GM23248 (cell line): ENCODE results near the gene AGPAT3. TPM values are rescaled to one million over a fixed set of nuclear protein-coding genes. Genes with fewer than 3 reads are reported as not detected.

Experiments
- DNase-seq: peaks from one replicate; pipeline ENCODE4 v3.0.0-alpha.2; 2015
- H2AFZ ChIP-seq: fragments of 200-600 bp; sonication (generic); 2 replicates; pipeline ENCODE4 v1.6.1; 2016; ENCODE audit warnings: antibody characterized with exemption
- H3F3A ChIP-seq: fragments of 200-600 bp; sonication (generic); 2 replicates; pipeline ENCODE4 v1.6.1; 2016; ENCODE audit warnings: mild to moderate bottlenecking, antibody characterized with exemption, mixed run types; ENCODE audit not compliant: insufficient read depth
- H3K27ac ChIP-seq: fragments of 200-600 bp; sonication (generic); 2 replicates; pipeline ENCODE4 v1.5.1; 2016; ENCODE audit warnings: mild to moderate bottlenecking
- H3K27me3 ChIP-seq: fragments of 200-600 bp; sonication (generic); replicated peaks from 2 replicates; pipeline ENCODE4 v1.6.1; 2016; ENCODE audit warnings: mild to moderate bottlenecking; ENCODE audit not compliant: insufficient read depth
- H3K36me3 ChIP-seq: fragments of 200-600 bp; sonication (generic); 2 replicates; pipeline ENCODE4 v1.6.1; 2016; ENCODE audit warnings: low read depth, mild to moderate bottlenecking
- H3K4me1 ChIP-seq: fragments of 200-600 bp; sonication (generic); 2 replicates; pipeline ENCODE4 v1.6.1; 2016; ENCODE audit warnings: mild to moderate bottlenecking; ENCODE audit not compliant: insufficient read depth
- H3K4me2 ChIP-seq: fragments of 200-600 bp; sonication (generic); one replicate; pipeline ENCODE4 v1.6.1; 2016; ENCODE audit warnings: mild to moderate bottlenecking; ENCODE audit not compliant: unreplicated experiment
- H3K4me3 ChIP-seq: fragments of 200-600 bp; sonication (generic); 2 replicates; pipeline ENCODE4 v1.5.1; 2016; ENCODE audit warnings: mild to moderate bottlenecking
- H3K79me2 ChIP-seq: fragments of 200-600 bp; sonication (generic); 2 replicates; pipeline ENCODE4 v1.6.1; 2016; ENCODE audit warnings: mild to moderate bottlenecking; ENCODE audit not compliant: insufficient read depth
- H3K9ac ChIP-seq: fragments of 200-600 bp; sonication (generic); 2 replicates; pipeline ENCODE4 v1.6.1; 2016; ENCODE audit warnings: mild to moderate bottlenecking
- H3K9me2 ChIP-seq: fragments of 200-600 bp; sonication (generic); 2 replicates; pipeline ENCODE4 v1.6.1; 2016; ENCODE audit warnings: mixed run types, mild to moderate bottlenecking, moderate library complexity; ENCODE audit not compliant: insufficient read depth
- H3K9me3 ChIP-seq: fragments of 200-600 bp; sonication (generic); one replicate; pipeline ENCODE4 v1.6.1; 2017; ENCODE audit warnings: low read depth
- H4K20me1 ChIP-seq: fragments of 200-600 bp; sonication (generic); 2 replicates; pipeline ENCODE4 v1.6.0; 2016; ENCODE audit not compliant: insufficient read depth
- EZH2 ChIP-seq: fragments of 200-600 bp; sonication (generic); IDR thresholded peaks from 2 replicates; pipeline ENCODE4 v1.6.1; 2018; ENCODE audit warnings: antibody characterized with exemption, mild to moderate bottlenecking; ENCODE audit not compliant: insufficient read depth, poor library complexity, severe bottlenecking
- EZH2phosphoT487 ChIP-seq: fragments of 200-600 bp; sonication (generic); IDR thresholded peaks from 2 replicates; pipeline ENCODE4 v1.6.1; 2018; ENCODE audit warnings: antibody characterized with exemption, moderate library complexity, mild to moderate bottlenecking, low read depth; ENCODE audit not compliant: insufficient read depth
- WGBS, 2 experiments: methylation state at CpG; one replicate each; pipeline ENCODE4 v1.1.6; 2015 to 2017; ENCODE audit warnings: low lambda C conversion rate in 2 of 2, low coverage in 1 of 2; ENCODE audit errors: missing lambda C conversion rate in 2 of 2; 5-methylcytosine and 5-hydroxymethylcytosine counted together
- in situ Hi-C: fragments of 300-500 bp; cut with MboI; formaldehyde crosslinking; loops from 2 replicates; pipeline ENCODE4 v1.15.0; 2020
- polyA plus RNA-seq: library from polyadenylated mRNA; unstranded; fragments of >200 nt; fragmentation: Nextera tagmentation; extraction: Ambion mirVana; gene quantifications from 2 replicates; pipeline ENCODE4 v1.2.1, GENCODE V29; 2016
- total RNA-seq: library from RNA; depleted of rRNA; stranded (reverse); fragments of >200 nt; shearing (Covaris generic); gene quantifications from 2 replicates; pipeline ENCODE4 v1.2.3, GENCODE V29; 2014

Gene AGPAT3
- total and polyA plus RNA-seq, 2 experiments from 2014 or later: 12.3 to 29.3 TPM

DNA sequence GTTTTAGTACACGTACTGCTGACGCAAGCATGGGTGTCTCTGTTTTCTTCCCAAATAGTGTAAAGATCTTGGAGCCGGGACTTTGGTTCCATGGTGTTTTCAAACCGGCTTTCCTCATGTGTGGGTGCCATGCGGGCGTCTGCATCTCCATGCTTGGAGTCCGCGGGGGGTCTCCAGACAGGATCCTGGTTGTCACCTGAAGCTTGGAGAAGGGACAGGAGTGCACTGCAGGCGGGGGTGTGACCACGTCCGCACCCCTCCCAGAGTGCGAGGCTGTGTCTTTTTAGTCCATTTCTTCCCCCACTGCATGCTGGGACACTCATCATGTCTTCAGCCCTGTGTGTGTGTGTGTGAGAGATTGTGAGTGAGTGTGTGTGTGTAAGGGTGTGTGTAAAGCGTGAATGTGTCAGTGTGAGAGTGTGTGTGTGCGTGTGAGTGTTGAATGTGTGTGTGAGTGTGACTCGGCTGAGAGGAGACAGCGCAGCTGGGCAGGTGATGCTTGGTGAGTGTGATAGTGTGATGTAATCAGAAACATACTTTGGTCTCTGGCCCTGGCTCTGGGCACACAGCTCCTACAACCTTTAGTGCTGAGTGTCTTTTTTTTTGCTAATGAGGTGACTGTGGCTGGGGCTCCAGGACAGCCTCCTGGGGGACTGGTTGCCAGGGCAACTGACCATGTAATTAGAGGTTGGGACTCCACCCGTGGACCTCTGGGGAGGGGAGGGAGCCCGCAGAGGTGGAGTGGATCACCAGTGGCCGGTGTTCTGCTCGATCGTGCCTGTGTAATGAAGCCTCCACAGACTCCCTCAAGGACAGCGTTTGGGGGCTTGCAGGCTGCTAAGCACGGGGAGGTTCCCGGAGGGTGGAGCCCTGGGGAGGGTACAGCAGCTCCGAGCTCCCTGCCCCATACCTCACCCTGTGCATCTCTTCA lies 55.1 kb downstream of the AGPAT3 start:
- DNase-seq: no peak
- Histone ChIP-seq H2AFZ (no peak overlapping the region), H3K27me3 (no peaks in the 10 kb centered on the region), H3K9me2 (no peaks in the 10 kb centered on the region), H4K20me1 (no peaks in the 10 kb centered on the region; the same call in 1 of the 2 replicates), H3K4me3 (no peak overlapping the region), H3K79me2 (peaks cover 67% of the 10 kb centered on the region), H3K9me3 (no peaks in the 10 kb centered on the region), H3K4me1 (no peaks in the 10 kb centered on the region), H3K4me2 (no peak overlapping the region), H3K9ac (no peak overlapping the region), H3F3A (no peaks in the 10 kb centered on the region), H3K27ac (no peak overlapping the region), H3K36me3 (no peaks in the 10 kb centered on the region)
- 75 to 81% methylated on average over 25 of the region's 25 CpGs for WGBS, 2 experiments
- no peak for TF ChIP-seq EZH2phosphoT487
- TF ChIP-seq EZH2: no peak
- in situ Hi-C loops: loop anchor here (10.0 kb wide), 1 partner anchor 55 kb away; the partner anchor contains the start of gene AGPAT3

DNA sequence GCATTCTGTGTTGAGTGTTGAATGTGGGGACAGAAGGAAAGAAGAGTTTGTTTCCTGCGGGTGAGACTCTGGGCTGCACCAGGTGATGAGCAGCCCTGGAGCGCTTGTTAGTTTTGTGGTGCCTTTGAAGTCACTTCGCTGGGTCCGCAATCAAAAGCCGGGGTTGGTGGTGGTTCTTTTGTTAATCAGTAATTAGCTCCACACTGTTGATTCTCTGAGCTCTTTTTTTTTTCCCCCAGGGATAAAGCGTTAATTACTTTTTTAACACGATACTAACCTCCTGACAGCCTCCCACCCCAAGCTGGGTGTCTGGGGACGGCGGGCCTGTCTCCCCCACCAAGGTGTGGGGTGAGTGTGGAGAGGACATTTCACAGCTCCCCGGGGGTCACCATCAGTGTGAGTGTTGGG lies 56.6 kb downstream of the AGPAT3 start:
- H3K27me3 ChIP-seq: no peaks in the 10 kb centered on the region
- no peak for DNase-seq
- H3F3A ChIP-seq: no peaks in the 10 kb centered on the region
- no peak for TF ChIP-seq EZH2phosphoT487
- TF ChIP-seq EZH2: no peak
- no peak overlapping the region for H3K27ac ChIP-seq
- 92 to 93% methylated on average over 10 of the region's 10 CpGs for WGBS, 2 experiments
- no peak overlapping the region for H3K4me2 ChIP-seq
- no peaks in the 10 kb centered on the region for H3K9me3 ChIP-seq
- H3K4me3 ChIP-seq: no peak overlapping the region
- no peaks in the 10 kb centered on the region for H3K4me1 ChIP-seq
- no peak overlapping the region for H2AFZ ChIP-seq
- no peaks in the 10 kb centered on the region for H3K9me2 ChIP-seq
- H3K9ac ChIP-seq: no peak overlapping the region
- no peaks in the 10 kb centered on the region; the same call in 1 of the 2 replicates for H4K20me1 ChIP-seq
- H3K36me3 ChIP-seq: no peaks in the 10 kb centered on the region
- in situ Hi-C loops: loop anchor here (10.0 kb wide), 1 partner anchor 57 kb away; the partner anchor contains the start of gene AGPAT3
- H3K79me2 ChIP-seq: peaks cover 55% of the 10 kb centered on the region

DNA sequence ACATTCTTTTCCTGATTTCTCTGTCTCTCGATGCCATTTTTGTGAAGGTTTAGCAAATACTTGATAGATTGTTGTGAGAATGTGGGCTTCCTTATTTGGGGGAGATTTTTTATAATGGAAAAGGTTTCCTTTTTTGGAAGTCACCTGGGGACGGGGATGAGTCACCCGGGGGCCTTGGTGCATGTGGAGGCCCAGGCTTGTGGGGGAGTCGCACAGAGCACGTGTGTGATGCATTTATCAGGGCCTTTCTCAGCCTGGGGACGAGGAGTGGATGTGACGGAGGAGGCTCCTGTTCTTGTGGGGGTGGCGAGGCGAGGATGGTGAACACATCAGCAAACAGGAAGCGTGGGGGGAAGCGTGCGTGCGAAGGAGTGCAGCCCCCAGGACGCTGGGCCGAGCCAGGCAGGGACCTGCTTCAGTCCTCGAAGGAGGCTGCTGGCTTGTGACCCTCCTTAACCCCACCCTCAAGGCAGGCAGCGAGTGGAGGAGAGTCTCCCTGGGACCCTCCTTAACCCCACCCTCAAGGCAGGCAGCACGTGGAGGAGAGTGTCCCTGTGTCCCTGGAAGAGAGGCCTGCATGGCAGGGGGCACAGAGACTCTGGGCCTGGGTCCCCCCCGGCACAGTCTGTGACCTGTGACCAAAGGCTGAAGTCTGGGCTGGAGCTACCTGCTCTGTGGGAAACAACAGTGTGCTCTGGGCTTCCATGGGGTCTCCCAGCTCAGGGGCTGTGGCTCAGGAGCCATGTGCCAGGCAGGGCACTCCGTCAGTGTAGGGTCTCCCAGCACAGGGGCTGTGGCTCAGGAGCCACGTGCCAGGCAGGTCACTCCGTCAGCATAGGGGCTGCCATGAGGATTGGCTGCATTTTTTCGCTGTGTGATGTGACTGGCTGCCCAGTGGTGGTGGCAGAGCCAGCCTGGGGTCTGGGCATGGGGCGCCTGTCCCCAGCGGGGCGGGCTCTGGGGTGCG lies 57.2 kb downstream of the AGPAT3 start:
- no peak overlapping the region for H3K4me2 ChIP-seq
- DNase-seq: no peak
- in situ Hi-C loops: loop anchor here (10.0 kb wide), 1 partner anchor 57 kb away; the partner anchor contains the start of gene AGPAT3
- peaks cover 50% of the 10 kb centered on the region for H3K79me2 ChIP-seq
- no peaks in the 10 kb centered on the region for H3K4me1 ChIP-seq
- no peaks in the 10 kb centered on the region for H3F3A ChIP-seq
- H3K36me3 ChIP-seq: no peaks in the 10 kb centered on the region
- H3K27ac ChIP-seq: no peak overlapping the region
- H3K9me2 ChIP-seq: no peaks in the 10 kb centered on the region
- no peak overlapping the region for H3K9ac ChIP-seq
- no peaks in the 10 kb centered on the region for H3K27me3 ChIP-seq
- no peaks in the 10 kb centered on the region for H3K9me3 ChIP-seq
- no peak overlapping the region for H3K4me3 ChIP-seq
- WGBS, 2 experiments: 88 to 90% methylated on average over 24 to 27 of the region's 27 CpGs
- H2AFZ ChIP-seq: no peak overlapping the region
- no peaks in the 10 kb centered on the region; the same call in 1 of the 2 replicates for H4K20me1 ChIP-seq
- no peak for TF ChIP-seq EZH2phosphoT487
- no peak for TF ChIP-seq EZH2

DNA sequence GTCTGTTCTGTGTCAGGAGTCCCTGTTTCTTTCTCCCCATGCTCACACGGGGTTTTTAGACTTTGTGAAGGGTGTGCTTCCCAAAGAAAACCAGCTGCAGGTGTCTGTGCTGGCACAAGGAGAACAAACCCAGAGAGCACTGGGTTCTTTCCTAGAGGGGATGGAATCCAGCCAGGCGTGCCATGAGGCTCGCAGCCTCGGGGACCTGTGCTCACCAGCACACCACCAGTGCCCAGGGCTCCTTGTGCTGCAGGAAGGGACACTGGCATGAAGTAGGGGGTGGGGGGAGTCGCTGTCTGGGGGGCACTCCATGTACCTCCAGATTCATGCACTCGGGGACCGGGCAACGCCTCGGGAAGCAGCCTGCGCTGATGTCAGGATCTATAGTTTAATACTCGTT lies 57.9 kb downstream of the AGPAT3 start:
- no peak overlapping the region for H3K4me2 ChIP-seq
- peaks cover 47% of the 10 kb centered on the region for H3K79me2 ChIP-seq
- in situ Hi-C loops: loop anchor here (10.0 kb wide), 1 partner anchor 58 kb away; the partner anchor contains the start of gene AGPAT3
- DNase-seq: no peak
- no peaks in the 10 kb centered on the region for H3F3A ChIP-seq
- H3K9ac ChIP-seq: no peak overlapping the region
- no peak for TF ChIP-seq EZH2phosphoT487
- no peak for TF ChIP-seq EZH2
- H2AFZ ChIP-seq: no peak overlapping the region
- H3K36me3 ChIP-seq: no peaks in the 10 kb centered on the region
- no peaks in the 10 kb centered on the region for H3K9me3 ChIP-seq
- H3K9me2 ChIP-seq: no peaks in the 10 kb centered on the region
- no peaks in the 10 kb centered on the region for H3K27me3 ChIP-seq
- H3K4me1 ChIP-seq: no peaks in the 10 kb centered on the region
- no peak overlapping the region for H3K4me3 ChIP-seq
- H3K27ac ChIP-seq: no peak overlapping the region
- 55 to 59% methylated on average over 11 of the region's 11 CpGs for WGBS, 2 experiments
- no peaks in the 10 kb centered on the region; the same call in 1 of the 2 replicates for H4K20me1 ChIP-seq
